Epithelial cell of prostate (primary cell): ENCODE results near the gene OXCT2.
"Not testable (repeated sequence)": the region's sequence is repeated elsewhere in the genome, so short reads cannot be mapped to it uniquely, and the experiment has no call there.

Source experiments
- DNase-seq: peaks from one replicate; pipeline ENCODE4 v3.0.0-alpha.2; 2011; ENCODE audit warnings: low read depth, low spot score
- H3K27ac ChIP-seq: fragments of 450-650 bp; 2 replicates; pipeline ENCODE4 v1.5.1; 2017; ENCODE audit warnings: mild to moderate bottlenecking

Gene OXCT2

GRCh38 chr1:39771022-39771532 is at the start of gene OXCT2:
OXCT2 (minus strand) TSS chr1:39771348; CDS start chr1:39771255, 93 bp downstream.
- not testable (repeated sequence) for H3K27ac ChIP-seq, DNase-seq

- no peak for DNase-seq
- no peak overlapping the region for H3K27ac ChIP-seq
These were observed 48.1 kb upstream of the OXCT2 start for GRCh38 chr1:39819091-39819812.

- H3K27ac ChIP-seq = peak overlapping the region; percentile 73
- peak; percentile 36 for DNase-seq
These were observed 47.3 kb upstream of the OXCT2 start for GRCh38 chr1:39818482-39818881.

- DNase-seq = peak; percentile 96
- peak overlapping the region; percentile 73 for H3K27ac ChIP-seq
These were observed 46.2 kb upstream of the OXCT2 start for GRCh38 chr1:39817091-39817932.

GRCh38 chr1:39816415-39817090 is 45.4 kb upstream of the OXCT2 start:
- H3K27ac ChIP-seq = peak overlapping the region; percentile 73
- DNase-seq = no peak

GRCh38 chr1:39812913-39813312 is 41.8 kb upstream of the OXCT2 start:
- no peak for DNase-seq

GRCh38 chr1:39808784-39809517 is 37.8 kb upstream of the OXCT2 start:
- no peak for DNase-seq
- H3K27ac ChIP-seq = no peak overlapping the region

More at GRCh38 chr1:39812913-39813312, 41.8 kb upstream of the OXCT2 start:
- no peak overlapping the region for H3K27ac ChIP-seq

GRCh38 chr1:39805385-39805784 is 34.2 kb upstream of the OXCT2 start:
- H3K27ac ChIP-seq = no peak overlapping the region
- DNase-seq = no peak

- H3K27ac ChIP-seq = no peak overlapping the region
- DNase-seq = no peak
These were observed 31.5 kb upstream of the OXCT2 start for GRCh38 chr1:39802496-39803260.

- H3K27ac ChIP-seq = peak overlapping the region; percentile 84
- DNase-seq = no peak
These were observed 29.3 kb upstream of the OXCT2 start for GRCh38 chr1:39800471-39800835.

- H3K27ac ChIP-seq = peak overlapping the region; percentile 84
- peak; percentile 88 for DNase-seq
These were observed 28.8 kb upstream of the OXCT2 start for GRCh38 chr1:39799770-39800470.

- DNase-seq = peak; percentile 63
- H3K27ac ChIP-seq = peak overlapping the region; percentile 84
These were observed 28.0 kb upstream of the OXCT2 start for GRCh38 chr1:39798859-39799769.

GRCh38 chr1:39795651-39796050 is 24.5 kb upstream of the OXCT2 start:
- no peak for DNase-seq
- no peak overlapping the region for H3K27ac ChIP-seq

- DNase-seq = no peak
- no peak overlapping the region for H3K27ac ChIP-seq
These were observed 20.7 kb upstream of the OXCT2 start for GRCh38 chr1:39791838-39792237.

- no peak overlapping the region for H3K27ac ChIP-seq
These were observed 18.5 kb upstream of the OXCT2 start for GRCh38 chr1:39789571-39790110.

GRCh38 chr1:39788758-39789570 is 17.8 kb upstream of the OXCT2 start, which contains the start of gene BMP8B:
BMP8B (minus strand) TSS chr1:39788865; CDS start chr1:39788485, 380 bp downstream.
- no peak within 1 kb of the TSS for H3K27ac ChIP-seq
- DNase-seq = no peak

More at GRCh38 chr1:39789571-39790110, 18.5 kb upstream of the OXCT2 start:
- DNase-seq = no peak
